GM03348 (cell line): ENCODE measurements around the gene LRRC75B.
"Not testable (repeated sequence)": the region's sequence is repeated elsewhere in the genome, so short reads cannot be mapped to it uniquely, and the experiment has no call there.

Experiments used
- DNase-seq: peaks from one replicate; pipeline ENCODE4 v3.0.0; 2012; ENCODE audit warnings: low spot score

LRRC75B gene

GRCh38 chr22:24553597-24554312, 39.1 kb downstream of the LRRC75B start:
- peak; percentile 29 for DNase-seq

GRCh38 chr22:24552503-24553286, 40.2 kb downstream of the LRRC75B start:
- not testable (repeated sequence) for DNase-seq

GRCh38 chr22:24550902-24551435, 41.9 kb downstream of the LRRC75B start:
- no peak for DNase-seq

DNA sequence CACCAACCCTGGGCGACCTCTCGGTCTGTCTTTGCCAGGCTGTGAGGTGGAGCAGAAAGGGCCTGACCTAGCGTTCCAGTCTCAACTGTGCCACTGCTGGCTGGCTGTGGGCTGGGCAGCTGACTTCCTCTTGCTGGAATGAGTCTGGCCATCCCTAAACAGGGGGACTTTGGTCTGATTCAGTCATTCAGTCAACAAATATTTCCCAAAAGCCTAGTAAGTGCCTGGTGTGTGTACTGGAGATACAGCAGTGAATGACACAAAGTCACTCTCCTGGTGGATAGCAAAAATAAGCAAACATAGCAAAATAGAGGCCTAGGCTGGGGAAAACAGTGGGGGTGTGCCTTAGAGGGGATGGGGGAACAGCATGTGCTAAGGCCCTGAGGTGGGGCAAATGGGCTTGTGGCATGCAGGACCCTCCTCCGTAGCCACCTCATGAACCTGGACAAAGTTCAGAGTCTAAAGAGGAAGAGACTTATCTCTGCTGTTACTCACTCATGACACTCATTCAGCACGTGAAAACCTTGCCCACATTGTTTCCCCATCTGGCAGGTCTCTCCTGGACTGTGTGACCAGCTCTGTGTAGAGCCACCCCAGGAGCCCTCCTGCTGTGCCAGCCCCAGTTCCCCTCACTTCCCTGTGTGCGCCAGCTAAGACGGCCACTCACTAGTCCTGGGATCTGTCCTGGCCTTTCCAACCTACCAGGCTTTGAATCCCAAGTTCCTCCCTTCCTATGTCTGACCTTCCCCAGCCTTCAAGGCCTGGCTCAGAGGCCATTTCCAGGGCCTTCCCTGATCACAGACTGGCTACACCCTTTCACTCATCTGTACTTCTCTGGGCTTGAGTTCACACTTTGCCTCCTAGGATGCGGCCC, 42.6 kb downstream of the LRRC75B start:
- DNase-seq: no peak

DNA sequence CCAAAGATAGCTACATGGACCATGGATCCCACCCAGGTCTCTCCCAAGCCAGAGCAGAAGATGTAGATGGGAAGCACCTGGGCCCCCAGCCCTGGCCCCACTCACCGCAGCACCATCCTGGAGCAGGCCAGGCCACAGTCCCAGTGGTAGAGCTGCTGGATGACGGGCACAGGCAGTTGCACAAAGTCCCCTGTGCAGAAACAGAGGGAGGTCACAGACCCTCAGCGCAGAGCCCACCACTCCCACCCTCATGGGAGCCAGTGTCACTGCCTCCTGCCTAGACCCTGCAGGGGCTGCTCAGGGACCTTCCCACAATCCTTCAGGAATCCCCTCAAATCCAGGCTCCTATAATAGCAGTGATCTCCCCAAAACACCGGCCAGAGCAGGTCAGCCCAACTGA, 44.1 kb downstream of the LRRC75B start:
- no peak for DNase-seq

GRCh38 chr22:24543679-24544243, 49.1 kb downstream of the LRRC75B start:
- DNase-seq: no peak

- no peak for DNase-seq
These were observed 49.7 kb downstream of the LRRC75B start for GRCh38 chr22:24543185-24543601.

- no peak for DNase-seq
These were observed 50.2 kb downstream of the LRRC75B start for GRCh38 chr22:24542641-24543040.

- DNase-seq: no peak
These were observed 51.0 kb downstream of the LRRC75B start for GRCh38 chr22:24541681-24542515.

DNA sequence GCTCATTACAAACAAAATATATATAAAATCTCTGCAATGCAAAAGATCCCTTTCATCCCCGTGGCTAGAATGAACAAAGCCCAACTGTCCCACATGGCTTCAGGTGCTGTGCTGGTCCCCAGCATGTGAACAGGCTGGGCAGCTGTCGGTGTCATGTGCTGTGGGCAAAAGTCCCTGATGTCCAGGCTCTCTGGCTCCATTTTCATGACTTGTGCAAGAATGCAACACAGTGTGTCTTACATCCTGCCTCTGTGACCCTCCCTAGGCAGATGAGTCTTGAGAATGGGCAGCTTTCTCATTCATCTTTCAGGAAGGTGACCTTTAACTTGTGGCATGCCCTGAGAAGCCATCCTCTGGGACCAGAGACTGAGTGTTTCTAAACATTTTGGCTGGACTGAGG, 52.4 kb downstream of the LRRC75B start:
- no peak for DNase-seq

GRCh38 chr22:24536089-24536488, 56.8 kb downstream of the LRRC75B start:
- DNase-seq: no peak
